HG03457 (cell line): ENCODE measurements around the gene PLIN1.

ENCODE experiments used
- ATAC-seq: cut with Tn5 transposase; IDR thresholded peaks from one replicate; pipeline ENCODE4 v1.9.1; 2021; ENCODE audit warnings: moderate number of reproducible peaks; ENCODE audit not compliant: unreplicated experiment

The PLIN1 gene

DNA sequence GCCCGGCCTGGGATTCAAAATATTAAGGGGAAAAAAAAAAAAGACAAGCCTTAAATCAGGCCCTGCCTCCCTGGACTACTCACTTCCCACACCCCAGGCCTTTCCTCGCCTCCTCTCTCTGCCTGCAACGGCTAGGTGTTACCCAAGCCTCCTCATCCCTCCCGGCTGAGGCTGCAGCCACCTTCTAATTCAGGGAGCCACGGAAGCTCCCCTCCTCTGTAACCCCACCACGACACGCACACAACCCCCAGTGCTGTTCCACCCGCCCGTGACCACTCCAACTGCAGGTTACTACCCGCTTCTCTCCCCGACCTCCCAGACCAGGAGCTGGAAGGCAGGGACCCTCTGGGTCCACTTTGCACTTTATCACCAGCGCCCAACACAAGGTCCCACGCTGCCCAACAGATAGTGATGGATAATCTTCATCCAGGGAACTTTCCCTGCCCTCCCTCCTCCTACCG lies 24.8 kb downstream of the PLIN1 start:
- no peak for ATAC-seq

DNA sequence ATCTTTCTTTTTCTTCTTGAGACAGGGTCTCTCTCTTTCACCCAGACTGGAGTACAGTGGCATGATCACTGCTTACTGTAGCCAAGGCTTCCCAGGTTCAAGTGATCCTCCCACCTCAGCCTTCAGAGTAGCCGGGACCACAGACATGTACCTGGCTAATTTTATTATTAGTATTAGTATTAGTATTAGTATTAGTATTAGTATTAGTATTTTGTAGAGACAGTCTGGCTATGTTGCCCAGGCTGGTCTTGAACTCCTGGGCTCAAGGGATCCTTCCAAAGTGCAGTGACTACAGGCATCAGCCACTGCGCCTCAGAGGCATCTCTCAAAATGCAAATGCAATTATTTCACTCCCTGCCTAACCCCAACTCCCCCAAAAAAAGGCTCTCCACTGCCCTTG lies 25.6 kb downstream of the PLIN1 start:
- ATAC-seq, result no peak

DNA sequence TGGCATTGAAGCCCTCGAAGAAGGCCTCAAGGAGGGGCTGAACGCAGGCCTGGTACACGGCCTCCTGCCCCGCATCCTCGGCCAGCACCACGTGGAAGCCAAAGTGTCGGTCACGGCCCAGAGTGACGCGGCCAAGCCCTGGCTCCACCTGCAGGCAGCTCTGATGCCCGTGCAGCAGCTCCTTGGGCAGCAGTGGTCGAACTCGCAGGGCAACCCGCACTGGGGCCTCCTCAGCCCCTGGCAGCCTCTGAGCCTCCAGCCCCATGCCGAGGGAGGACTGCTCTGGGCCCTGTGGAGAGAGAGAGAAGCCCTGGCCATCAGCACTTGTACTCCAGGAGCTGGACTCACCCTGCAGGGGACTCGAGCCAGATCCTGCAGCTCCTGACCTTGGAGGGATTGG lies 26.5 kb downstream of the PLIN1 start:
- no peak for ATAC-seq

DNA sequence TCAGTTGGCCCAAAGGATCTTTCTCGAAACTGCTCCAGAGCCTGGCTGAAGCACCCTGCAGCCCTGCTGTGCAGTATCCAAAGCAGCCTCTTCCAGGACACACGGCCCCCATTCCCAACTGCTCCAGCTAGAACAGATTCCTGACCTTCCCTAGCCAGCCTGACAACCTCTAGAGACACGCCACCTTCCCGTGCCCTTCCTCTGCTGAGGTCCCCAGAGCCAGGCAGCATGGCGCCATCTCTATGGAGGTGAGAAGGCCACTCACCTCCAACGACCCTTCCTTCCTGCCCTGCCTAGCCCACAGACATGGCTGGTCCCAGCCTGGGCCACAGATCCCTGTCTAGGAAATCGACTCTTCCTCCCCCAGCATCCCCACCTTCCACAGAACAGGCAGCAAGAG lies 27.0 kb downstream of the PLIN1 start:
- ATAC-seq, result no peak

DNA sequence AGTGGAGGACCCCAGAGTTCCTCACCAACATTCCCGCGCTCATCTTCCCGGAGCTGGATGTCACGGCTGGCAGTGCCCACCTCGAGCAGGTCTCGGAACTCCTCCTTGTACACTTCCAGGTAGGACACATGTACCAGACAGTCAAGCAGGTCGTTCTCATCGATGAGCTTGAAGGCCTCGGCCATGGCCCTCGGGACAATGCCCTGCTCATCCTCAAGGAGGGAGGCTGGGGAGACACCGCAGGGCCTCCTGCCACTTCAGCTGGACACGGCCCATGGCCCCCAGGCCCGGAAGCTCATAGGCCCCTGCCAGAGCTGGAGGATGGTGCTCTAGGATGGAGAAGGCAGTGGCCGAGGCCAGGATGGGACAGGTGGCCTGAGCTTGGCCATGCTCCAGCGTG lies 29.5 kb downstream of the PLIN1 start:
- ATAC-seq, result no peak

DNA sequence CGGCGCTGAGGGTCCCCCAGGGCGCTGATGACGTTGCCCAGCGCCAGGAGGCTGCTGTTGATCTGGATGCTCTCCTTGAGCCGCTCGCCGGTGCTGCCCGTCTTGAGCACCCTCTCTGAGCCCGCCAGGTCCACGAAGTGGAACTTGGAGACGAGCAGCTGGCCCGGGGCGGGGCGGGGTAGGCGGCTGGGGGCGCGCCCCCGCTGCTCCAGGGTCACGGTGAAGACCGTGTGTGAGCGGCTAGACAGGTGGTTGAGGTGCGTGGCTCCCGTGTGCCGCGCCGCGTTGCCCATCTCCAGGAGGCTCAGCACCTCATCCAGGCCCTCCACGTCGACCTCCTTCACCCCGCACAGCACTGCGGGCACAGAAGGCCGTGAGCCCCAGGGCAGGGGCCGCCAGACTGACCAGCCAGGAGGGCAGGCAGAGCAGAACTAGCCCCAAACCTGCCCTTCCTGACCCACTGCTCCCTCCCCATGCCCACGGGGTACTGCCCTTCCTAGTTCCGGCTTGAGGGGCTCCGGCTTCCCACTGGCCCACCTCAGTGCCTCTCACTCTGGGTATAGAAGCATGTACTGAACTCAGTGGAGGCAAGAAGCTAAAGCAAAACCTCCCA lies 30.0 kb downstream of the PLIN1 start:
- ATAC-seq, result no peak

DNA sequence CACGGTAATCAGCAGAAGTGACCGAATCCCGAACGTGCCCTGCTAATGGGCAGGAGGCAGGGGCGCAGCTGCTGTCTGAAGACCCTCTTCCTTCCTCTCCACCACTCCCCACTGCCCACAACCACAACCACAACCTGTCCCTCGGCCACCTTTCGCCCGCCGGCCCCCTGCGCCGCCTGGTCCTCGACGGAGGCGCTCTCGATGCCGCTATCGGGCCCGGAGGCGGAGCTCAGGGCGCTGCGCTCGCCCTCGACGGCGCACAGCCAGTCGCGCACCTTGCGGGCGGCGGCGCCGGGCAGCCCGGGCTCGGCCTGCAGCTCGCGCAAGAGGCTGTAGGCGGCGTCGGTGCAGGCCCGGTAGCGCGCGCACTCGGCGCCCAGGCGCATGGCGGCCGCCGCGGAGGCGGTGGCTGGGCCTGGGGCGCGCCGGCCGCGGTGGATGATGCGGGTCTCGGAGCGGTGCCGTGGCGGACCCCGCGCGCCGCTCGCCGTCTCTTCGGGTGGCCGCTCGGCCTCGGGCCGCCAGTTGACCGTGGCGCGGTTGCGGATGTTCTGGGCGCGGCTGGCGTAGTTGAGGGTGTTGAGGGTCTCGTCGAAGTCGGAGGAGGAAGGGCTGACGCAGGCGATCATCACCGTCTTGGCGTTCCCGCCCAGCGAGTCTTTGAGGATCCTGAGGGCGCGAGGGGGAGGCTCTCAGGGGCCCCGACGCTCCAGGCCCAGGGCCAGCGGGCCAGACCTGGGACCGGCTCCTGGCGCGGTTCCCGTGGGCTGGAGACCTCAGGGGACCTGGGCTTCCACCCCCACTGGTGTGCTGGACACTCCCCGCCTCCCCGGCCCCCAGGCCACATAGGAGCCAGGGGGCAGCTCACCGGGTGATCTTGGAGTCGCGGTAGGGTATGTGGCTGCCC lies 30.8 kb downstream of the PLIN1 start:
- ATAC-seq, result no peak

DNA sequence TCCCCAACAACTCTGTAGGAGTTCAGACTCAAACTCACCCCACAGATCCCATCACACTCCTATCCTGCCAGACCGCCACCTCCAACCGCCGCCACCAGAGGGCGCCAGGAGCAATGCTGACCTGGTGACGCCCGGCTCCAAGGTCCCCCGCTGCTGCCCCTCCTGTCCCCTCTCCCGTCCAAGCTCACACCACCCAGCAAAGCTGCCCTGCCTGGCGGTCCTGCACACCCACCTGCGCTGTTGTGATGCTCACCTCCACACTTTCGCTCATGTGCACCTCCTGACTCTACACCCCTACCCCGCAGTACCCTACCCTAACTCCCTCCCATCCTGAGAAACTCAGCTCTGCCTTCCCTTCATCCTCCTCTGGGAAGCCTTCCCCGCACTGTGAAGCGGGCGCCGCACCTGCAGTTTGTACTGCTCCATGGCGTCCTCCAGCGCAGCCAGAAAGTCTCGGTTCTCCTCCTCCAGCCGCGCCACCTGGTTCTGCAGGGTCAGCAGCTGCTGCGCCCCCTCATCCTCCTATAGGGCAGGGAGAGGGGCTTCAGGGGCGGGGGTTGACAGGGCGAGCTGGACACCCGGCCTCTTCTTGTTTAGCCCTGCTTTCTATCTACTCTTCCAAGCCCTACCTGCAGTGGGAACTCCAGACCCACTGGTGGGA lies 31.8 kb downstream of the PLIN1 start:
- no peak for ATAC-seq

DNA sequence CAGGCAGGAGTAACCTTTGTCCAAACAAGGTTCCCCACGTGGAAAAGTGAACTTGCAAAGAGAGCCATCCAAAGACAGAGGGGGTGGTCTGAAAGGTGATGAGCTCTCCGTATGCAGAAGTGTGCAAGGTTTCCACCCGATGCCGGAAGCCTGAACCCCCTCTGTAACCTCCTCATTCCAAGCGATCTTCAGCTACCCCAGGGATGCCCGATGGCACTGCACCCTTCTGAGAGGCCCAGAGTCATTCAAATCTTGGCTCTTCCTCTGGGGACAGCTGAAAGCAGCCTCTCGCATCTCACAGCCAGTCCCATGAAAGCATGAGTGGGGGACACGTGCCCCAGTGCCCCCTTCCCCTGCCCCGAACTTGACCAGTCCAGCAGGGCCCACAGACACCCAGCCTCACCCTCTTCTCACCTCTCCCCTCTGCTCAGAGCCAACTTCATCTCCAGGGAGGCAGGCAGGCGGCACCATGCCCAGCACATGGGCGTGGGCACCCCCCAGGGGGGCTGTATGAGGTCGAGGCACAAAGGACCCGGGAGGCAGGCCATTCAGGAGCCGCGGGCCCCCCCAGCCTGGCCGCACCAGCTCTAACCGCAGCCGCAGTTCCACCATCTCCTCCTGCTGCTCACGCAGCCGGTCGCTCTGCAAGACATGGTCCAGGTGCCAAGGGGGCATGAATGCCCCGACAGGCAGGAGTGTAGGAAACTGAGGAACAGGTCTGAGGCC lies 32.6 kb downstream of the PLIN1 start:
- no peak for ATAC-seq

DNA sequence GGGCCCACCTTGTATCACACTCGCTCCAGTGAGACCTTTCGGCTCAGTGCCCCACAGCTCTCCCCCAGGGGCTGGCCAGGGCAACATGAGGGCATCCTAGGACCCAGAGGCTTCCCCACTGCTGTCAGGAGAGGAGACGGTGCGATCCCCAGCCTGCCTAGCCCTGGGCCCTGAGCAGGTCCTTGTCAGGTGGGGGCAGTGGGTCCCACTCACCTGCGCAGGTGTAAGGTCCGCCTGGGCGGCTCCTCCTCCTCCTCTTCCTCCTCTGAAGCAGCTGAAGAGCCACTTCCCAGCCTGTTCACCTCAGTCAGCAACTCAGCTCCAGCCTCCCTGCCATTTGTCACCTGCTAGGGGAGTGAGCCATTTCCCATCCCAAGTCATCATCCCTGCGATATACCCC lies 33.5 kb downstream of the PLIN1 start:
- ATAC-seq, result no peak

DNA sequence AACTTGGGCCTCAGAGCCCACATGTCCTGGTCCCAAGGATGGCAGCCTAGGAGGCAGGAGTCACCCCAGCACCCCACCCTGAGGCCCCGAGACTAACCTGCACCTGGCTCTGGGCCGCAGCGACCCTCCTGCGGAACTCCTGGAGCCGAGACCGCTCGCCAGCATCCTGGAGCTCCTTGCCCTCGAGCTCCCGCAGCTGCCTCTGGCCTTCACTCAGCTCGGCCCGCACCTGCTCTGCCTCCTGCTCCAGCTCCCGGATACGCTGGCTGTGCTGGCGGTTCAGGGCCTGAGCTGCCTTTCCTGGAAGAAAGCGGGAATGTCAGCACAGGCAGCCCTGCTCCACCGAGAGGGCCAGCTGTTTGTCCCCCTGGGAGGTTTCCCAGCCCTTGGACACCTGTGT lies 37.1 kb downstream of the PLIN1 start:
- no peak for ATAC-seq

DNA sequence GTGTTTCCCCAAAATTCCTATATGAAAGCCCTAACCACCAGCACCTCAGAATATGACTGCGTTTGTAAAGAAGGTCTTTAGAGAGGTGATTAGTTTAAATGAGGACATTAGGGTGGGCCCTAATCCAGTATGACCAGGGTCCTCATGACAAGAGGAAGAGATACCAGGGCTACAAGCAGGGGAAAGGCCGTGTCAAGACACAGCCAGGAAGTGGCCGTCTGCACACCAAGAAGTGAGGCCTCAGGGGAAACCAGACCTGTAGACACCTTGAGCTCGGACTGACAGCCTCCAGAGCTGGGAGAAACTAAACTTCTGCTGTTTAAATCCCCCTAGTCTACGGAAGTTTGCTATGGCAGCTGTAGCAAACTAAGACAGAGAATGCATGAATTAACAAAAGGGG lies 38.1 kb downstream of the PLIN1 start:
- no peak for ATAC-seq

DNA sequence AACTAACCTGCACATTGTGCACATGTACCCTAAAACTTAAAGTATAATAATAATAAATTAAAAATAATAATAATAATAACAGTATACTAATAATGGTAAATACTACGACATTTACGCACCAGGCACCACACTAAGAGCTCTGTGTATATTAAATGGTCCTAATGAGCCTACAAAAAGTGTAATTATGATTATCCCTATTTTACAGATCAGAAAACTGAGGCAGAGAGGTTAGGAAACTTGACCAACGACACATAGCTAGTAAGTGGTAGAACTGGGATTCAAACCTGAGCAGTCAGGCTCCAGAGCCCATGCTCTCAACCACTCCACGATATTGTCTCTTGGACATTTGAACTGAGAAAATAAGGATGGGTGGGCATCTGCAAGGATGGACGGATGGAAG lies 38.9 kb downstream of the PLIN1 start:
- no peak for ATAC-seq

DNA sequence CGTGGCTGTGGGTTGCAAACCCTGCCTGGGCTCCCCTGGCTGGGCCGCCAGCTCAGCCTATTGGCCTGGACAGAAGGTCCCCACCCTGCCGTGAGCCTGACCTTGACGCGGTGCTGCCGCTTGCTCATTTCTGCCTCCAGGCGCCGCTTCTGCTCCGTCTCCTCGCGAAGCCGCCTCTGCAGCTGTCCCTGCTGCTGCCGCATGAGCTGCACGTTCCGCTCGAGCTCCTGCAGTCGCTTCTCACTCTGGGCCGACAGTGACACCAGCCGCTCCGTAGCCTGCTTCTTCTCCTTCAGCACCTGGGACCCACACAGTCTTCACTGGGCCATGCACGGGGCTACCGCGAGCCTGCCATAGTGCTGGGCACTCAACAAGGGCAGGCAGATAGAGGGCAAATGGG lies 45.6 kb downstream of the PLIN1 start:
- ATAC-seq, result no peak

DNA sequence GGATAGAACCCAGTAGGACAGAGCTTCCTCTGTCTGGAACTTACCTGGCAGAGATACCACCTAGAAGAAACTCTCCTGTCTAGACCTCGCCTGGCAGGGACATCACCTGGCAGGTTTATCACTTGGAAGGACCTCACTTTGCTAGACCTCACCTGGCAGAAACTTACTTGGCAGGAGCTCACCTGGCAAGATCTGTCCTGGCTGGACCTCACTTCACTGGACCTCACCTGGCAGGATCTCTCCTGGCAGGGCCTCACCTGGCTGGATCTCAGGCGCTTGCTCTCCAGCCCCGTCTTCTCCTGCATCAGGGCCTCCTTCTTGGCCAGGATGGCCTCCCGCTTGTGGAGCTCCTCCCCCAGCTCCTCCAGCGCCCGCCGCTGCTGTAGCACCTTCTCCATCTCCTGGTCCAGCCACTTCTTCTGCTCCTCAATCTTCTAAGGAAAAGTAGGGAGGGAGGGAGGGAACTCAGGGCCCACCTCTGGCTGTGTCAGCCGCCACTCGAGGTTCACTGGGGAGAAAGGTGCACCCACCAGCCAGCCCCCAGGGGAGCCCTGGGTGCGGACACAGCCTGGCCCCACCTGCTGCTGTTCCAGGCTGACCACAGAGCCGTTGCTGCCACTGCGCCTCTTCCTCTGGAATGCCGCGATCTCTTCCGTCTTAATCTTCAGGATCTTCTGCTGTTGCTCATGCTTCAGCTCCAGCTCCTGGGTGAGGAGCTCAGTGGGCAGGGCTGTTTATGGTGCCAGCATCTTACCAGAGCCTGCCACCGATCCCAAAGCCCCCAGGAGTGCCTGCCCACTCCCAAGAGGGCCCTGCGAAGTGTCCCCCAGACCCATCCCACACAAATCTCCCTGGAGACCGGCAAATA lies 46.4 kb downstream of the PLIN1 start:
- no peak for ATAC-seq

DNA sequence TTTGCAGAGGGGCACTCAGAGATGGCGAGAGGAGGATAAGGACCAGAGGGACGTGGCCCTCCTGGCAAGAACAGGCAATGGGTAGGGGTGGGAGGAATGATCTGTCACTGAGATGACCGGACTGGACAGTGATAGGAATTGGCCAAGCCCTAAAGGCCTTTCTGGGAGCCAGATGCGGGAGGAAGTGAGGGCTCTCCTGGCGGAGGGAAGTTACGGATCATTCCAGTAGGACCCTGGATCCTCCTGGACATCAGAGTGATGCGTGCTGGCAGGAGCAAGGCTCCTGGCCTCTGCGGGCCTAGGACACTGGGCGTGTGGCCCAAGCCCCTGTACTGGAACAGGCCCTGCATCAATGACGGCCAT lies 47.3 kb downstream of the PLIN1 start:
- ATAC-seq, result no peak

DNA sequence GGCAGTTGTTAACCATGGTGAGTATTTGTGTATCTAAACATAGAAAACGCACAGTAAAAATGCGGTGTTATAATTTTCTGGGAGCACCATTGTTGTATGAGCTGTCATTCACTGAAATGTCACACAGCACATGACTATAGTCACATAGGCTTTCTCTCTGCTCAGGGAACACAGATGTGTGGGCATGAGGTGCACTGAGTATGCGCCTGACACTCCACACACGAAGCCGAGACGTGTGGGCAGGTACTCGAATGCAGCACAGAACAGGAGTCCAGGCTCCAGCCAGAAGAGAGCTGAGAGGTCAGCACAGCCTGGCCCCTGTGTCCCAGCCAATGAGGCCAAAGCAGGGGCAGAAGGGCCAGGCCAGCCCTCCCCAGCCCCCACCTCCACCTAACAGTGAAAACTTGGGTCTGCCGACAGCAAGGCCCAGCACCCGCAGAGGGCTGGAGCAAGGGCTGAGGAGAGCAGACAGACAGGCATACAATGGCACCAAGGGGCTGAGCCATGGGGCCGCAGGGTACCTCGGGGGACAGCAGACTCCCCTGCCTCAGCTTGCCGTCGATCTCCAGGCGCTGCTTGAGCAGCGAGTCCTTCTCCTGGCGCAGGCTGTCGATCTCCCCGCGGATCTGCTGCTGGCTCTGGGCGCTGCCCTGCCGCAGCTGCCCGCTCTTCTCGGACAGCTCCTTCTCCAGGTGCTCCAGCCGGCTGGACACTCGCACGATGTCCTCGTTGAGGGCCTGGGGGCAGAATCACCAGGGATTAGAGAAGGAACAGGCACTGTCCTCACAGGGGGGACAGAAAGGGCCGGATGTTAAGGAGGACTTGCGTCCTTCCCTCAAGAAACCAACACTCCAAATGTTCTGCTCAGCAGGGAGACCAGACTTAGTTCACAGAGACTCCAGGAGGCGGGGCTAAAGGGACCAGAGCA lies 47.9 kb downstream of the PLIN1 start:
- no peak for ATAC-seq

DNA sequence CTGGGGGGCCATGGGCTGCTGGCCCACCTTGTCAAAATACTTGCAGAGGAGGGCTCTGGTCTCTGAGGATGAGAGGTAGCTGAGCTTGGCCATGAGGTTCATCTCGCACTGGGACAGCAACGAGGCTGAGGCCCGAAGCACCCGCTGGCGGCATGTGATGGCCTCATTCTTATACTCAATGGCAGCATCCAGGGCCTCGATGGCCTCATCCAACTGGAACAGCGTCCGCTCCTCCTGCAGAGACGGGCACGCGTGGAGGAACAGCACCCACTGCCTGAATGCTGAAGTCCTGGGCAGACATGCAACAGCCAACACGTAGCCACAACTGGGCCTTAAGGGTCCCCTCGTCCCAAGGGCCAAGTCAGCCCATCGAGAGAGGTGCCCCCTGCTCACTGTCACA lies 48.9 kb downstream of the PLIN1 start:
- no peak for ATAC-seq

DNA sequence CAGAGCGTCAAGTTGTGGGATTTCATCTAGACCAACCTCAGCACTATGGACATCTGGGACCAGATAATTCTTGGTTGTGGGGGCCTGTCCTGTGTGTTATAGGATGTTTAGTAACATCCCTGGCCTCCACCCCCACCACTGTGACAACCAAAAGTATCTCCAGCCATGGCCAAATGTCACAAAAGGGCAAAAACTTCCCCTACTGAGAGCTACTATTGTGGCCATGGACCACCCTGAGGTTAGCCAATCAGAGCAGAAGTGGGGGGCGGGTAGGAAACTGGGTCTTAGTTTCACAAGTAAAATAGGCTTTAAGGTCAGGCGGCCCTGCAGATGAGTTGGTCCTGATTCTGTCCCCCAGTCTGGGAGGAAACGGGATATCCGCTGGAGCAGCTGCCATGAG lies 49.3 kb downstream of the PLIN1 start:
- no peak for ATAC-seq
